IPS DF 4.7 (cell line): ENCODE results near the gene KCNQ5.
"Not testable (repeated sequence)": the region's sequence is repeated elsewhere in the genome, so short reads cannot be mapped to it uniquely, and the experiment has no call there.

Source experiments
- DNase-seq: peaks from one replicate; pipeline ENCODE4 v3.0.0-alpha.2; 2013; ENCODE audit warnings: low spot score; ENCODE audit errors: extremely low read depth

Gene KCNQ5

DNA sequence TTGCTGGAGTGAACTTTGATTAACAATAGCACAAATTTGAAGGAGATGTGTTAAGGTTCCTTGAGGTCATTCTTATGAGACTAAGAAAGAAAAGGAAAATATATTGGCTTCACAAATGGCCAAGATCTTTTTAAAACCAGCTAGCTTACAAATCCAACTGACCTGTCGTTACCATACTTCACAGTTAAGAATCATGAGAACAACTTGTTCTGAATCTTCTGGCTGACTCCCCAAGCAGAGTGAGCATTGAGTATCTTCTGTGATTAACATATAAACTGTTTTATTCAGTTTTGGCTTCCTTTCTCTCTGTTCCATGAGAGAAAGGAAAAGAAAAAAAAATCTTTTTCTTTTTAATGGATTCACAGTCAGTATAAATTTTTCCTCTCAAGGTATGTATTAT, 326.3 kb downstream of the KCNQ5 start:
- DNase-seq = no peak

DNA sequence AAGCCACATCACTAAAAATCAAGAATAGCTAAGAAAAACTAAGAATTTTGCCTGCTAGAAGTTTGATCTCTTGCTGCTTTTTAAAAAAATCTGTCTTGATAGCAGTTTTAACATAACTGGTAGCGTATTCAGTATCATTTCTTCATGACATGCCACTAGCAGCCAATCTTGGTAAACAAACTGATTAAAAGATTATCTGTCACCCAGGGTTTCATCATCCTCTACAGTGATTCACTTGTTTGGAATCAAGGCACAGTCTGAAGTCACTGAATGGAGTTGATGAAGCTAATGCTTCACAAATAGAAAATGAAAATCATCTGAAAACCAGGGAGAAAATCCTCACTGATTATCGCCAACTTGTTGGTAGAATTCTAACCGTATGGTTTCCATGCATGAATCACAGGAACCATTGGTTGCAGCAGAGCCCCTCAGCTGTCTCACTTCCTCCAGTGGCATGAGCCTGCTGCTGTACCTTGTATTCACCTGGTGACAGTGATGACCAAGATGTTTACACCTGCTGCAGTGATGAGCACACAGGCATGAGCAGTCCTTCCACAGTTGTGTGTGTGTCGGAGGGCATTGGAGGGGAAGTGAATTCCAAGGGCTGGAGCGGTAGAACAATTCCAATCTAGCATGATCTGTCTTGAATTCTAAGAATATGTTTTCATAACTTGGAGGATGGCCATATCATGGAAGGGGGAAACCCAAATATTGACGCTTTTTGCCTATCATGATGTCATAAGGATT, 328.4 kb downstream of the KCNQ5 start:
- no peak for DNase-seq

DNA sequence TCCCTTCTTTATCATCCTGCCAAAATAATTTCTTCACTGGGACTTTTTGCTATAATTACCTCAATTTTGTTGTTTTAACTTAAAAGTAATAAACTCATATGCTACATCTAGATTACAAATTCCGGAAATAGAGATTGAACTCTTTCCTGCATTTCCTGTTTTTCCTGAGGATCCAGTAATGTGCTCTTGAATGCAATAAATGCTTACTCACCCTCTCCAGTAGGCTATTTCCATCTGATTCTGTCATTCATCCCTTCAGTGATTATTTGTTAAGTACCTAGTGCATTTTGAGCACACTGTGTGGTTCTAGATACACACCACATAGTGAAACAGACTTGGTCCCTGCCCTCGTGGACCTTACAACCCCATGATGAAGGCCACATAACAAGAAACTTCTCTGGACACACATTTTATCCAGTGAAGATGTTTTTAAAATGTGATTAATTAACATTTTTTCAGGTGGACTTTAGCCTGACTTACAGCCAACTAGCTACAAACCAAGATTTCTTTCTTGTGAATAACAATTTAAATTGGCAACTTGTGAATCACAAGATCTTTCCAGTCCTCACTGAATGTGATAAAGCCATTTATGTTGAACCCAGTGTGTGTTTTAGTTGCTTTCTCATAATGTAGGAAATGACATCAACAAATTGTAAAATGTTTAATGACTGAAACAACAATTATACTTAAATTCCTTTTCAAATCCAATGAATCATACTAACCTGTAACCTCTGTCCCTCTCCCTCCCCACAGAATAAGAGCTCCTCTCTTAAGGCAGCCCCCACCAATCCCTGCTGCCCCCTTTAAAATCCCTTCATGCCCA, 331.2 kb downstream of the KCNQ5 start:
- no peak for DNase-seq

DNA sequence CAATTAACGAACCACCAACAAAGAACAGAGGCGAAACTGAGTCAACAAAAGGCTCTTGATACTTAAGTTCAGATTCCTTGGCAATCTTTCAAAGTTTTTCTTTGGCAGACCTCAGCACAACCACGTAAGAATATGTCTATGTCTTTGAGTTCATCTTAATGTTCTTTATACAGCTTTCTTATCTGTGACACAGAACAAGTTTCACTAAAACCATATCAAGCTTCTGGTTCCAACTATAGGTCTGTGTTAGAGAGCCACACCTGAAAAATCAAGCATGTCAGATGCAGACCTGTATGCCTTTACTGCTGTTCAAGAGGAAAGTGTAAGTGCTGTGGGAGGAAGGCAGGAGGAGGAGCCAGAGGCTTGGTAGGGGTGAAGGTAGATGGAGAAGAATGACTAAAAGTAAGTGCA, 332.1 kb downstream of the KCNQ5 start:
- no peak for DNase-seq

DNA sequence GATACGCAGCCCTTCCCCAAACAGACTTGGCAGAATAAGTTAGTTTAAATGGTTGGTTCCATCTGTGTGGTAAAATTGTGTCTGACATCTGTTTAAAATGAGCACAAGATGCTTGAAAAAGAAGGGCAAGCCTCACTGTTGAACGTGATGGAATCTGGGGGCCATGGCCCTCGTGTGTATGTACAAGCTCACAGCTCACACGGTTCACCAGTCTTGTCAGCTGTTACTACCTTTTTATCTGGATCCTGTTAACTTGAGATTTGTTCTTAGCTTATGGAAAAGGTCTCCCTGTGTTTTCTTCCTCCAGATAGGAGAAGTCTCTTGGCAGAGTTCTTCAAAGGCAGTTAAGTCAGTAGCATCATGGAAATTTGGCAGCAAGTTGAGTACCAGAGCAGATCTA, 332.9 kb downstream of the KCNQ5 start:
- no peak for DNase-seq

DNA sequence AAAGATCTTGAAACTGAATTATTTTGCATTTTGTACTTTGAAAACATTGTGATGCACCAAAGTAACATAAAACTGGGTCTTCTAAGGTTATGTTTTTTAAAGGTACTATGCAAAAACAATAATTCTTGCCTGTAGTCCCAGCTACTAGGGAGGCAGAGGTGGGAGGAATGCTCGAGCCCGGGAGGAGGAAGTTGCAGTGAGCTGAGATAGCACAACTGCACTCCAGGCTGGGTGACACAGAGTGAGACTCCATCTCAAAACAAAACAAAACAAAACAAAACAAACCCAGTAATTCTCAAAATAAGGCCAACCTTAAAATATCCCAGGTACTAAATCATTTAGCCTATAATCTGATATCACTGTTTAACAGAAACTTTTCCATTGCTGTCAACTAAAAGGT, 333.8 kb downstream of the KCNQ5 start:
- no peak for DNase-seq

DNA sequence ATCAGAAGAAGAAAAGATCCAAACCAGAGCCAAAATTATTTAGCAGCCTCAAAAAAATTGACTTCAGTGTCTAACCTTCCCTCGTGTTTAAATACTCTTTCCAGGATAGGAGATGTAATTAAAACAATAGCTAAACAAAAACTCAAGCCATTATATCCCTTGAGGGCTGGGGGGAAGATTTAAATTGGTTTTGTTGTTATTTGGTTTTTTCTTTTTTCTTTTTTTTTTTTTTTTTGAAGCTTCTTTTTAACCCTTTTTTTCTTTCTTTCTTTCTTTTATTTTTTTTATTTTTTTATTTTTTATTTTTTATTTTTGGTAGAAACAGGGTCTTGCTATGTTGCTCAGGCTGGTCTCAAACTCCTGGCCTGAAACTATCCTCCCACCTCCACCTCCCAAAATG, 334.4 kb downstream of the KCNQ5 start:
- DNase-seq = no peak

DNA sequence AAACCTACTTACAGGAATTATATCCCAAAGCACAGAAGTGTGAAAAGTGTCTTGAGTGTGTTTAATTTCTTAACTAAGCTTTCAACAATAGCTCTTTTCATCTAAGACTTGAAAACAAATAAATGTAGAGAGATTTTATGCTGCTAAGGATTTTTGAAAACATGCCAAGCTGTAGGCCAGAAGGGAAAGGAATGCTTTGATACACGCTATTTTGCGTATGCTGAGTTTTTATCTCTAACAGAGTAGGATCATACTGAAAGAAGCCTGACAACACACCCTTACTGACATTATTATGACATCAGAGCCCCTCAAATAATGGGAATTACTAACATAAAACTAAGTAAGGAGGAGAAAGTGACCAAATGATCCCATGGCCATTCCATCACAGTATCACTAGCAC, 338.0 kb downstream of the KCNQ5 start:
- no peak for DNase-seq

DNA sequence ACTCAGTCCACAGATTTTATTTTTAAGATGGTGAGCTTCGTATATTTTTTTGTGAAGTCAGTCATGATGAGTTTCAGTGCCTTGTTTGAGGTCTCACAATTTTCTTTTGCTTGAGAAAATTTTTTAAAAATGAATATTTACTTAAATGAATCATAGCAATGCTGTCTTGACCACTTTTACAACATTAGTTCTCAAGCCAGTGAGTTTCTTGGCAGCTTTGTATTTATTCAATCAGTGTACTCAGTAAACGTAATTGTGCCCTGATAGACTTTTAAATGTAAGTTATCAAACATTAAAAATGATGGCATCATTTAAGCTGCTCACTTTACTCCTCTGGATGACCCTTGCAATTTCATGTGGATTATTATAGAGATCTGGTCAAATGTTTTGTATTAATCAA, 342.1 kb downstream of the KCNQ5 start:
- no peak for DNase-seq

DNA sequence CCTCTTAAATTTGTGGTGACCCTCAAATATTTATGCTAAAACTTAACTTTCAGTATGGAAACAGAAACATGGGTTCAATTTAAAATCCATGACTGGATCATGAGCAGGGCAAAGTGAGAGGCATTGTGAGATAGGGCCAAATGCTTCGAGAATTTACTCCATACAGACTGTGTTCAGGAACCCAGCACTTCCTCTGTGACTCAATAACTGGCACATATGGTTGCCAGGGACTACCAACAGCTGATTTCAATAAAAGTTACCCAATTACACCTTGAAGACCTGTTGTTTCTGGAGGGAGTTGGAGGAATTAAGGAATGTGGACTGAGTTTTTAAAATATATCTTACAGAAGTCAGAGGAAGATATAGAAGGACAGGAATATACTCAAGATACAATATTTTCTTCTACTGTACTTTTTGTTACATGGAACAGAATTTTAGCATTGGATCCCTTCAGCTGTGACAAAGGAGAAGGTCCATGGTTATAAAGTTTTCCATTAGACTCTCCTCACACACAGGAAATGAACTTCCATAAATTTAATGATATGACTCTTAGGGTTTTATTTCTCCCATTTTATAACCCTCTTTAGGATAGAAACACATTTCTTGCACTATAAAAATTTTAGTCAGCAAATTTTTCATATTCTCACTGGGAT, 344.9 kb downstream of the KCNQ5 start:
- DNase-seq = no peak

DNA sequence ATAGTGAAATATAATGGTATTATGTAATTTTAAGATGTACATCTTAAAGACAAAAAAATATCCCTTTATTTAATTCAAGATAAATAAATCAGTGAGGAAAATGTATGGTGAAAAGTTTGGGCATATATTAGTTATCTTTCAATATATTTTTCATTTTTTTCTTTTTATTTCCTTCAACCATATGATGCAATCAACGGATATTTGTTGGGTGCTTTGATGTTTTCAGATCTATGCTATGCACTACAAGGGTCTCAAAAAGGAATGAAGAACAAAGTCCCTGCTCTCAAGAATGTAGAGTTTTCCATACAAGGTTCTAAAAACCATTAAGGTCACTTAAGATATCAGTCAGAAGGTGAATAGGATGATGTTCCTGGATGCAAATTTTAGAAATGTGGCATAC, 345.5 kb downstream of the KCNQ5 start:
- no peak for DNase-seq

DNA sequence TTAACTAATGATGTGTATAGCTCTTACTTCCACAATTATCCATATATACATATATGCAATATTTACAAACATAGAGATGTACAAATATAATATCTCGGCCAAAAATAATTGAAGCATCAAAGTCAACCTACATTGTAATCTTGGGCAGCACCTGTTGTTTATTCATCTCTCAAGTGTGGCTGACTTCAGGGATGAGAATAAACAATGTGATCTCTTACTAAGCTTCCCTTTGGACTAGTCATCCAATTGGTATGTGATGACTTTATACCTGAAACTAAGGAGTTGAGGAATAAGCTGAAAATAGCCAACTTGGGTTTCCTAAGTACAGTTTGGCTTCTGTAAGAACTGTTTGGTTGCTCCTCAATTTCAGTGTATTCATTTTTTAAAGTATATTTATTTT, 346.8 kb downstream of the KCNQ5 start:
- DNase-seq = no peak

DNA sequence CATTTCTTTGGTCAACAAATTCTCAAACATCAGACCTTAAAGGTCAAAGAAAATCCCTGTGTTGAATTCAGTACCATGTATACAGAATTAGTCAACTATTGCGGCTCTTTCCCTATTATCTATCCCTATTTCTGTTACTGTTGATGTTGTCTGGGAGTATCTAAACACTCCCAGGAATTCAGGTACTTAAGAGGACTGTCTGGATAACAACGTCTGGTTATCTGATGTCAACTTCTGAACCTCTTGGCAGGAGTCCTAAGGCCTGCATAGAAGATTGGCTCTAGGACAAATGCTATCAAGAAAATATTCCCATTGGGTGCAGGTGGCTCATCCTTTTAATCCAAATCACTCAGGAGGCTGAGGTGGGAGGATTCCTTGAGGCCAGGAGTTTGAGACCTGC, 347.8 kb downstream of the KCNQ5 start:
- DNase-seq = no peak

DNA sequence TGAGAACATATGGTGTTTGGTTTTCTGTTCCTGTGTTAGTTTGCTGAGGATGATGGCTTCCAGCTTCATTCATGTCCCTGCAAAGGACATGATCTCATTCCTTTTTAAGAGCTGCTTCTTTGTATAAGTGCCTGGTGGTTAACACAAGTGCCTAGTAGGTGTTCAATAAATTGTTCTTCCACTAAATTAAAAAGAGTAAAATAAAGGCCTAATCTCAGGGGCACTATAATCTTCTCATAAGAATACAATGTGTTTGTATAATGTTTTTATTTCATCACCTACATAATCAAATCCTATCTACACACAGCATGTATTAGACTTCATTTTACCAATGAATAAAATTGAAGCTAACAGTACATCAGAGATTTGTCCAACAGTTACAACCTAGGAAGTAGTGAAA, 350.7 kb downstream of the KCNQ5 start:
- DNase-seq = no peak

DNA sequence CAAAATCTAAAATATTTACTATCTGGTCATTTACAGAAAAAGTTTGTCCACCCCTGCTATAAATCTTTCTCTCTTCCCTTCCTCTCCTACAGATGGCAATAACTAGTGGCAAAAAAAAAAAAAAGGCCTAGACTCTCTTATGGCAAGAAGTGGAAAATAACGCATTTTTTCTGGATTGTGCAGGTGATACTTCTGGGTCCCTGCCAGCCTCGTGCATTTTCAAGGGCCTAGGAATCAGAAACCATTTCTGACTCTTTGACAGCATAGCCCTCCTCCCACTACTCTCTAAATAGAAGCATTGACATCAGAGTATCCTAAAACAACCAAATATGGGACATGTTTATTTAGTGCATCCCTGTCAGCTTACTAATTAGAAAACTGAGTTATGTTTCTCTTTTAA, 352.4 kb downstream of the KCNQ5 start:
- DNase-seq = no peak

DNA sequence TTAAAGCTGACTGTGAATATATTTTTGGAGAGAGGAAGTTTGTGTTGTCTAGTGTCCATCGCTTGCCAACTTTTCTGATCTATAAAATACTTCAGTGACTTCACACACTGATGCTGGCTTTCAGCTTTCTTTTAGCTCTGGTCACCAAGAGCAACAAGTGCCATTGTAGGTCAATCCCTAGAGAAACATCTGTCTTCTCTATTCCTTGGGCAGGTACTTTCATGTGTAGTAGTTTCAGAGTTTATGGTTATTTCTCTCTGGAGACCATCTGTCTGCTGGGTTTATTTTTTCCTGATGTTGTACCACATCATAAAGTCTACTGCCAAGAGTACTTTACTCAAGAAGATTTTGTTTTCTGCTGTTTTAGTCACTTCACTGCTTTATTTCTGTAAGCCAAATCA, 353.5 kb downstream of the KCNQ5 start:
- DNase-seq = no peak

DNA sequence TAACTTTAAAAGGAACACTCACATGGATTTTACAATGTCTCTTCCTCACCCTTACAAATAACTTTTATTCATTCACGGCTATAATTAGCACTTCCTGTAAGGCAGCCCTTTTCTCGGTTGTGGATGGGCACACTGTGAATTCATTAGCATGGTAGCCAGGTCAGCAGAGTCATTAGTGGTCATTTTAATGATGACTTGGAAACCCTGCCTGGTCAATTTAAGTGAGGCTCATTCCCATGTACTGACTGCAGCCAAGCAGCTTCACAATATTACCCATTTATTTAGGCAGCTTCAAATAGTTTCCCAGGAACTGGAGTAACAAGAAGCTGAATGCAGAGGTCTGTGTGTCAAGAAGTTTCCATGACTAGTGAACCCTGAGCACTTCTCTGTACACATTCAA, 354.6 kb downstream of the KCNQ5 start:
- no peak for DNase-seq

DNA sequence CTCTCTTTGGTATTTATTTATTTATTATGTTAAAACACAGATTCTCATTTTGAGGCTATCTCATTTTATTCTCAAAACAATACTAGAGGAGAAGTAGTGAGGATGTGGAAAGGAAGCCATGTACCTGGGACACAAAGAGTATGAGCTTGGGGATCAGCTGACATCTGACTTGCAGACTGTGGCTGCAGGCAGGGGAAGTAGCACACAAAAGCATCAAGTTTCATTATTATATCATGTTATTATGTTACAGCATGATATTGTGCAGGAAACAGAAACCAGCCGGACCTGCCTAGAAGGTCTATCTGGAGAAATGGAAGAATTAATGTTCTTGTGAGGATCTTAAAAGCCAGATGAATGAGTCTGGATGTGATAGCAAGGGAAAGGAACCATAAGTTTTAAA, 355.2 kb downstream of the KCNQ5 start:
- no peak for DNase-seq

DNA sequence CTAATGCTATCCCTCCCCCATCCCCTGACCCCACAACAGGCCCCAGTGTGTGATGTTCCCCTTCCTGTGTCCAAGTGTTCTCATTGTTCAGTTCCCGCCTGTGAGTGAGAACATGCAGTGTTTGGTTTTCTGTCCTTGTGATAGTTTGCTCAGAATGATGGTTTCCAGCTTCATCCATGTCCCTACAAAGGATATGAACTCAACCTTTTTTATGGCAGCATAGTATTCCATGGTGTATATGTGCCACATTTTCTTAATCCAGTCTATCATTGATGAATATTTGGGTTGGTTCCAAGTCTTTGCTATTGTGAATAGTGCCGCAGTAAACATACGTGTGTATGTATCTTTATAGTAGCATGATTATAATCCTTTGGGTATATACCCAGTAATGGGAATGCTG, 356.9 kb downstream of the KCNQ5 start:
- DNase-seq = not testable (repeated sequence)

DNA sequence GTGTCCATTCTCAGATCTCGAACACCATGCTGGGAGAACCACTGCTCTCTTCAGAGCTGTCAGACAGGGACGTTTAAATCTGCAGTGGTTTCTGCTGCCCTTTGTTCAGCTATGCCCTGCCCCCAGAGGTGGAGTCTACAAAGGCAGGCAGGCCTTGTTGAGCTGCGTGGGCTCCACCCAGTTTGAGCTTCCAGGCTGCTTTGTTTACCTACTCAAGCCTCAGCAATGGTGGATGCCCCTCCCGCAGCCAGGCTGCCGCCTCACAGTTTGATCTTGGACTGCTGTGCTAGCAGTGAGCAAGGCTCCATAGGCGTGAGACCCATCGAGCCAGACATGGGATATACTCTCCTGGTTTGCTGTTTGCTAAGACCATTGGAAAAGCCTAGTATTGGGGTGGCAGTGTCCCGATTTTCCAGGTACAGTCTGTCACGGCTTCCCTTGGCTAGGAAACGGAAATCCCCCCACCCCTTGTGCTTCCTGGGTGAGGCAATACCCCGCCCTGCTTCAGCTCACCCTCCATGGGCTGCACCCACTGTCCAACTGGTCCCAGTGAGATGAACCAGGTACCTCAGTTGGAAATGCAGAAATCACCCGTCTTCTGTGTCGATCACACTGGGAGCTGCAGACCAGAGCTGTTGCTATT, 362.4 kb downstream of the KCNQ5 start:
- DNase-seq = not testable (repeated sequence)

DNA sequence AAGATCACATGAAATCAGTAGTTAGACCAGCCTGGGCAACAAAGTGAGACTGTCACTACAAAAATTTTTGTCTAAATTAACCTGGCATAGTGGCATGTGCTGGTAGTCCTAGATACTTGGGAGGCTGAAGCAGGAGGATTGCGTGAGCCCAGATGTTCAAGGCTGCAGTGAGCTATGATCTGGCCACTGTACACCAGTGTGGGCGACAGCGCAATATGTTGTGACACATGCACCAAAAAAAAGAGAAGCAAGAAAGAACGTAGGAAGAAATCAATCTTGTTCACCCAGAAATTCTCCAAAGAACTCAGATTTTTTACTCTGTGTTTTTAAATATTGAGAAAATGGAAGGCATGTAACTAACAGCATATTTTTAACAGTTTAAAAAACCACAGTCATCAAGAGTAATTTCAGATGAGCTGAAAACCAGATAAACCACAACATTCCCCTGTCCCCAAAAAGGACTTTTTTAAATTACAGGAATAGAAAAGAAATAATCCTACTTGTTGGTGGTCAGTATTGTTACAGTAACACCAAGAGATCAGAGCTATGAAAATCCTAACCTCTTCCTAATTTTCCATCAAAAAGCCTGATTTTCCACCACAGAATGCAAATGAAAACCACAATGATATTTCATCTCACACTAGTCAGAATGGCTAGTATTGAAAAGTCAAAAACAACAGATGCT, 363.3 kb downstream of the KCNQ5 start:
- no peak for DNase-seq
